Coronary artery (tissue), 2 donors: Measurements from ENCODE around the gene C1QB.

ENCODE experiments used
- DNase-seq: peaks from one replicate; pipeline ENCODE4 v3.0.0-alpha.2; 2017; ENCODE audit warnings: low spot score
- H3K27ac ChIP-seq, 2 donors: fragments of 200-600 bp; sonication (generic); one replicate each; pipeline ENCODE4 v1.5.1; 2016 to 2019
- H3K4me3 ChIP-seq: fragments of 200-600 bp; sonication (generic); 2 replicates; pipeline ENCODE4 v1.5.1; 2016; ENCODE audit warnings: mild to moderate bottlenecking, moderate library complexity
- TF ChIP-seq, protein P1 (sequence below): fragments of 200-600 bp; sonication (generic); IDR thresholded peaks from one replicate; pipeline ENCODE4 v1.5.1; 2019; ENCODE audit warnings: antibody characterized with exemption

Gene C1QB

DNA sequence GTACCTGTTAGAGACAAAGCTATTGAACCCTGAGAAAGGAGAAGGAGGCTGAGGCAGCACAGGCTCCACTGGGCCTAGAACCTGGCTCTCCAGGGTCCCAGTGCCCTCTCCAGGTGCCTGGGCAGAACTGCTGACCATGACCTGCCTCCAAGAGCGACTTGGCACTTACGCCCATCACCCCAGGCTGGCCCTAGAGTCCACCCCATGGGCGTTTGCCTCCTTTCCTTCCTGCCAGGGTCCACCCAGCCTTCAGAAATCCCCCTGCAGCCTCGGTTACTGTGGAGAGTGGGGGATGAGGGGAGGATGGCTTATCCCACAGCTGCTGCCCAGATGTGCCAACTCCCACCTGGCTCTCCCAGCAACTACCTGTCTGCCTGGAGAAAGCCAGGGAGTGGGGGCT, 31.3 kb upstream of the C1QB start:
- no peak for DNase-seq
- H3K4me3 ChIP-seq: no peak overlapping the region
- no peak overlapping the region for H3K27ac ChIP-seq
- TF ChIP-seq, protein P1, sequence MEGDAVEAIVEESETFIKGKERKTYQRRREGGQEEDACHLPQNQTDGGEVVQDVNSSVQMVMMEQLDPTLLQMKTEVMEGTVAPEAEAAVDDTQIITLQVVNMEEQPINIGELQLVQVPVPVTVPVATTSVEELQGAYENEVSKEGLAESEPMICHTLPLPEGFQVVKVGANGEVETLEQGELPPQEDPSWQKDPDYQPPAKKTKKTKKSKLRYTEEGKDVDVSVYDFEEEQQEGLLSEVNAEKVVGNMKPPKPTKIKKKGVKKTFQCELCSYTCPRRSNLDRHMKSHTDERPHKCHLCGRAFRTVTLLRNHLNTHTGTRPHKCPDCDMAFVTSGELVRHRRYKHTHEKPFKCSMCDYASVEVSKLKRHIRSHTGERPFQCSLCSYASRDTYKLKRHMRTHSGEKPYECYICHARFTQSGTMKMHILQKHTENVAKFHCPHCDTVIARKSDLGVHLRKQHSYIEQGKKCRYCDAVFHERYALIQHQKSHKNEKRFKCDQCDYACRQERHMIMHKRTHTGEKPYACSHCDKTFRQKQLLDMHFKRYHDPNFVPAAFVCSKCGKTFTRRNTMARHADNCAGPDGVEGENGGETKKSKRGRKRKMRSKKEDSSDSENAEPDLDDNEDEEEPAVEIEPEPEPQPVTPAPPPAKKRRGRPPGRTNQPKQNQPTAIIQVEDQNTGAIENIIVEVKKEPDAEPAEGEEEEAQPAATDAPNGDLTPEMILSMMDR: no peak

DNA sequence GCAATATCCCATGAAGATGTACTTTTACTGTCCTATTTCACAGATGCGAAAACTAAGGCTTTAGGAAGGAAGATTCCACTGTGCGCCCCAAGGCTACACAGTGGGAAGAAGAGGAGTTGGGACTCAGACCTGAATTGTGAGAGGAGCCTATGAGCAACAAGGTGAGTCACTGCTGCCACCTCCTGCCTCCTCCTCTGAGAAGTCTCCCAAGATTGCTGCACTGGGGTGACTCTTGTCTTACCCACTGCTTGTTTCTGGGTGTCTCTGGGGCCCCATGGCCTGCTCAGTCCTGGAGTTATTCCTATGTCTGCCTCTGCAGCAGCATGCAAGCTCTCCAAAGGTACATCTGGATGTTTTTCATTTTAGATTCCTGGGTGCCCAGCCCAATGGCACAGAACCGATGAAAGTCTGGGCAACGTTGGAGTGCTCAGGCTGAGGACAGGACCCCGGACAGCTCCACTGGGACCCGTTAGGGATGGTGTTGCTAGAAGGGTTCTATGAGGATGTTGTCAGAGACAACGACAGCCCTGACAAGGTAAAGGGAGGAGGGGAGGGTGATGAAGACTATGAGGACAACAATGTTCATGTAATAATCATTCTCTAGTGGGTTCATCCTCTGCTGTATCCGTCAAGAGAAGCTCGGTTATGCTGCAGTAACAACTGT, 27.6 kb upstream of the C1QB start:
- Histone ChIP-seq H3K27ac (no peak overlapping the region), H3K4me3 (no peak overlapping the region)
- no peak for DNase-seq
- TF ChIP-seq, protein P1: no peak

DNA sequence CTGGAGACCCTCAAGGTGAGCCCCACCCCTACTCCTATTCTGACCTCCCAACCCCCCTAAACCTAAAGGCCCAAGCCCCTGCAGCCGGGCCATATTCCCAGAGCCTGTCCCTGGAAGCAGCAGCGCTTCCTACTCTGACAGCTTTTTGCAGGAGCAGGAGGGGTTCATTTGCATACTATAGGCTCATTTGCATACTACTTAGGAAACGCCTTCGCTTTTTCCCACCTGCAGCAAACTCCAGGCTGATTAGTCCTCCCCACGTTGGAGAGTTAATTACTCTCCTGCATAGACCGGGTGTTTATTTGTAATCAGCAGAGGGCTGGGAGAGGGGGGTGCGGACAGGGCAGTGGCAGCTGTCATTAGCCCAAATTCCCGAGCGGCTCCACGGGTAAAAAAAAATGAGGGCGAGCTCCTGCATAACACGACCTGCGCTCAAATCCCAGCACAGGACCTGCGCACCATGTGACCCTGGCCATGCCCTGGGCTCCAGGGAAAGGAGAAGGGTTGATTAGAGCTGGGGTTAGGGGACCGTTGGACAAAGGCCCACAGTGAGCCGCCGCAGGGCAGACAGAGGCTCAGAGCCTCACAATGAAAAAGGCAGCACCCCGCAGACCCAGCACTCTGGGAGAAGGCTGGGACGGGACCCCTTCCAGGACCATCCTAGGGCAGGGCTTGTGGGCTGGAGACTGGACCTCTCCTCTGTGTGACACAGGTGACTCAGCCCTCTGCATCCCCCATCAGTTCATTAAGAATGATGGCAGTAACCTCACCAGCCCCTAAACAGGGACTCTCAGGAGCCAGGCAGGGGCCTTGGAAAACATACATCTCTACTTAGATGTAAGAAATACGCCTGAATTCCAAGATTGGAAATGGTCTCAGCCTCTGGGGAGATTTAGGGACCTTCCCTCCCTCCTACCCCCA, 26.5 kb upstream of the C1QB start:
- H3K27ac ChIP-seq: no peak overlapping the region

DNA sequence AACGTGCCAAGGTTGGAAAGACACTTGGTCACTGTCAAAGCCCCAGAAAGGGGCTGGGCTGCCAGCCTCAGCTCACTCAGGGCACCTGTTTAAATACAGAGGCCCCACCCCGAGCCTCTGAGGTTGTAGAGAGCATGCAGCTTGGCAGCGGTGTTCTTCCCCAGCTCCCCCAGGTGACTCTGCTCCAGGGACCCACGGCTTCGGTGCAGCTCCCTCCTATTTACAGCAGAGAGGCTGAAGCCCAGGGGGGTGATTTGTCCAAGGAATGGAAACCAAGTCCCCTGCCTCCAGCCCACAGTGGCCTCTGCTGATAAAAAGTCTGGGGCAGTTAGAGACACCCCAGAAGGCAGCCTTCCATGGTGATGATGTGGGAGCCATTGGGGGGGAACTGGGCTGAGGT, 25.7 kb upstream of the C1QB start:
- TF ChIP-seq, protein P1: no peak
- Histone ChIP-seq H3K4me3 (no peak overlapping the region), H3K27ac (no peak overlapping the region)
- DNase-seq: no peak

More for the DNA sequence above, 26.5 kb upstream of the C1QB start:
- no peak overlapping the region for H3K4me3 ChIP-seq
- DNase-seq: no peak
- TF ChIP-seq, protein P1: no peak

DNA sequence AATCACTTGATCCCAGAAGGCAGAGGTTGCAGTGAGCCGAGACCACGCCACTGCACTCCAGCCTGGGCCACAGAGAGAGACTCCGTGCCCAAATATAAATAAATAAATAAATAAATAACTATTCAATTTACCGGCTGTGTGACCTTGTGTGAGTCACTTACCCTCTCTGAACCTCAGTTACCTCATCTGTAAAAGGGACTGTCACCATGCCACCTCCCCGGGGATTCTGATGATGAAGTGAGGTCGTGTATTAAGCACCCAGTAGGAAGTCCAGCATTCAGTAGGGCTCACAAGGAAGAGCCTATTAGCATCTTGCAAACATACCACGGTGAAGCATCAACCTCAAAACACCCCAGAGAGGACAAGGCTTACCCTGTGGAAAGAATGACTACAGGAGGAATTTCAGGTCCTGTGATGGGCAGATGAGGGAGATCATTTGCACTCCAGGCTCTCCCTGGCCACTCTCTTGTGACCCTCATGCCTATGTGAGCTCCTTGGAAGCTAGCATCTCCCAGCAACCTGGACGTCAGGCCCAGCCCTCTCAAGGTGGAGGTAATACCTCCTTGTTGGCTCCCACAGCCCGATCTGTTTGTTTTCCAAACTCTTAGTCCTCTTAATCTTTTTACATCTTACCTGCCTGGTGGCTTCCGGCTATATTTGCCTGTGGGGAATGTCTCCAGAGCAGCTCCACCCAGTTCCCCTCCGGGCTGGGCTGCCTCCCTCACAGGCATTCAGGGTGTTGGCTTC, 24.2 kb upstream of the C1QB start:
- TF ChIP-seq, protein P1: no peak
- no peak overlapping the region for H3K27ac ChIP-seq
- no peak overlapping the region for H3K4me3 ChIP-seq
- no peak for DNase-seq

DNA sequence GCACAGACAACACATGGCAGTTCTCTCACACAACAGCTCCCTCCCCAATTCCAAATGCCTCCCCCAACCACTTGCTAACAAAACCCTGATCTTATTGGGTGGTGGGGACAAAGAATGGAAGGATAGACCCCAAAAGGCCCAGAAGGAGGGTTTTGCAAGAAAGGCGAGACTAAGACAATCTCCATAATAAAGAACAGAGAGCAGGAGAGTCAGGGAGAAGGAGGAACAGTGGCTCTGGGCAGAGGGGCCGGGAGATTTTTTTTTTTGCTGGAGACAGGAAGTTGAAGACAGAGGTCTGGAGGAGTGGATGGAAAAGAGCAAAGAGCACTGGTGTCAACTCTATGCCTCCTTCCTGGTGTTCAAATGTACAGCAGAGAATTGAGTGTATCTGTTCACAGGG, 23.1 kb upstream of the C1QB start:
- TF ChIP-seq, protein P1: no peak
- no peak overlapping the region for H3K27ac ChIP-seq
- DNase-seq: no peak

More for the DNA sequence above, 23.1 kb upstream of the C1QB start:
- no peak overlapping the region for H3K4me3 ChIP-seq
